ENCODE data around the gene ZSWIM5. TPM values are rescaled to one million over a fixed set of nuclear protein-coding genes. Genes with fewer than 3 reads are reported as not detected.
"Not testable (repeated sequence)": the region's sequence is repeated elsewhere in the genome, so short reads cannot be mapped to it uniquely, and the experiment has no call there.

The ZSWIM5 gene
- total RNA-seq, 1 donor from 2014 or later = 0.75 TPM

GRCh38 chr1:45205011-45205909, 1.1 kb downstream of the ZSWIM5 start:
- DNase-seq (ENCODE audit: low read depth) = no peak

- peak; percentile 9 for DNase-seq (ENCODE audit: low read depth)
Measured at GRCh38 chr1:45200906-45201500, 5.4 kb downstream of the ZSWIM5 start.

- DNase-seq (ENCODE audit: low read depth) = no peak
Measured at GRCh38 chr1:45200435-45200834, 6.0 kb downstream of the ZSWIM5 start.

- no peak for DNase-seq (ENCODE audit: low read depth)
Measured at GRCh38 chr1:45198185-45198584, 8.2 kb downstream of the ZSWIM5 start.

- DNase-seq (ENCODE audit: low read depth) = no peak
Measured at GRCh38 chr1:45196863-45197262, 9.5 kb downstream of the ZSWIM5 start.

- no peak for DNase-seq (ENCODE audit: low read depth)
Measured at GRCh38 chr1:45191418-45191783, 15.0 kb downstream of the ZSWIM5 start.

GRCh38 chr1:45187725-45188124, 18.7 kb downstream of the ZSWIM5 start:
- no peak for DNase-seq (ENCODE audit: low read depth)

GRCh38 chr1:45179918-45180519, 26.4 kb downstream of the ZSWIM5 start:
- not testable (repeated sequence) for DNase-seq (ENCODE audit: low read depth)

- DNase-seq (ENCODE audit: low read depth) = peak; percentile 0
Measured at GRCh38 chr1:45177452-45177851, 29.0 kb downstream of the ZSWIM5 start.

GRCh38 chr1:45172764-45173163, 33.6 kb downstream of the ZSWIM5 start:
- no peak for DNase-seq (ENCODE audit: low read depth)

- peak; percentile 27 for DNase-seq (ENCODE audit: low read depth)
Measured at GRCh38 chr1:45172005-45172404, 34.4 kb downstream of the ZSWIM5 start.

GRCh38 chr1:45171575-45171974, 34.8 kb downstream of the ZSWIM5 start:
- DNase-seq (ENCODE audit: low read depth) = no peak

GRCh38 chr1:45170151-45170742, 36.2 kb downstream of the ZSWIM5 start:
- DNase-seq (ENCODE audit: low read depth) = no peak

GRCh38 chr1:45167947-45168346, 38.5 kb downstream of the ZSWIM5 start:
- not testable (repeated sequence) for DNase-seq (ENCODE audit: low read depth)

- not testable (repeated sequence) for DNase-seq (ENCODE audit: low read depth)
Measured at GRCh38 chr1:45164307-45164706, 42.1 kb downstream of the ZSWIM5 start.

- not testable (repeated sequence) for DNase-seq (ENCODE audit: low read depth)
Measured at GRCh38 chr1:45163111-45163510, 43.3 kb downstream of the ZSWIM5 start.

- DNase-seq (ENCODE audit: low read depth) = not testable (repeated sequence)
Measured at GRCh38 chr1:45162041-45163035, 44.1 kb downstream of the ZSWIM5 start.

- no peak for DNase-seq (ENCODE audit: low read depth)
Measured at GRCh38 chr1:45155957-45156356, 50.4 kb downstream of the ZSWIM5 start.

GRCh38 chr1:45155423-45155822, 51.0 kb downstream of the ZSWIM5 start:
- DNase-seq (ENCODE audit: low read depth) = no peak

- no peak for DNase-seq (ENCODE audit: low read depth)
Measured at GRCh38 chr1:45152126-45152525, 54.3 kb downstream of the ZSWIM5 start.

GRCh38 chr1:45148209-45148825, 58.1 kb downstream of the ZSWIM5 start:
- DNase-seq (ENCODE audit: low read depth) = no peak

All from renal cortical epithelial cell (primary cell).